Neutrophil (primary cell): ENCODE measurements around the gene PRDM16.

Experiments
- H3K27ac ChIP-seq: fragments of 200-600 bp; sonication (generic); 2 replicates; pipeline ENCODE4 v1.5.1; 2016; ENCODE audit warnings: mild to moderate bottlenecking, moderate library complexity
- H3K27me3 ChIP-seq: fragments of 200-600 bp; sonication (generic); 2 replicates; pipeline ENCODE4 v1.6.0; 2016; ENCODE audit warnings: mild to moderate bottlenecking
- H3K36me3 ChIP-seq: fragments of 200-600 bp; sonication (generic); 2 replicates; pipeline ENCODE4 v1.5.1; 2017
- H3K4me1 ChIP-seq, 2 experiments: fragments of 200-600 bp in 1 of 2; sonication (generic) in 1 of 2; 1 replicate in 1 of 2; 2 replicates in 1 of 2; pipeline versions ENCODE4 v1.5.1 to v1.6.1; 2013 to 2016; ENCODE audit warnings: low read depth in 1 of 2, low read length in 1 of 2, mild to moderate bottlenecking in 1 of 2, moderate library complexity in 1 of 2; ENCODE audit not compliant: control insufficient read depth in 1 of 2, insufficient read depth in 1 of 2
- H3K4me3 ChIP-seq, 2 experiments: fragments of 200-600 bp in 1 of 2; sonication (generic) in 1 of 2; 1 replicate in 1 of 2; 2 replicates in 1 of 2; pipeline ENCODE4 v1.5.1; 2013 to 2016; ENCODE audit warnings: low read depth in 1 of 2, low read length in 1 of 2, mild to moderate bottlenecking in 1 of 2, moderate library complexity in 1 of 2
- H3K9me3 ChIP-seq: fragments of 200-600 bp; sonication (generic); 2 replicates; pipeline ENCODE4 v1.5.1; 2016
- TF ChIP-seq, protein P1 (sequence below): fragments of 200-600 bp; sonication (generic); IDR thresholded peaks from 2 replicates; pipeline ENCODE4 v1.5.1; 2016; ENCODE audit warnings: antibody characterized with exemption

PRDM16 gene

DNA sequence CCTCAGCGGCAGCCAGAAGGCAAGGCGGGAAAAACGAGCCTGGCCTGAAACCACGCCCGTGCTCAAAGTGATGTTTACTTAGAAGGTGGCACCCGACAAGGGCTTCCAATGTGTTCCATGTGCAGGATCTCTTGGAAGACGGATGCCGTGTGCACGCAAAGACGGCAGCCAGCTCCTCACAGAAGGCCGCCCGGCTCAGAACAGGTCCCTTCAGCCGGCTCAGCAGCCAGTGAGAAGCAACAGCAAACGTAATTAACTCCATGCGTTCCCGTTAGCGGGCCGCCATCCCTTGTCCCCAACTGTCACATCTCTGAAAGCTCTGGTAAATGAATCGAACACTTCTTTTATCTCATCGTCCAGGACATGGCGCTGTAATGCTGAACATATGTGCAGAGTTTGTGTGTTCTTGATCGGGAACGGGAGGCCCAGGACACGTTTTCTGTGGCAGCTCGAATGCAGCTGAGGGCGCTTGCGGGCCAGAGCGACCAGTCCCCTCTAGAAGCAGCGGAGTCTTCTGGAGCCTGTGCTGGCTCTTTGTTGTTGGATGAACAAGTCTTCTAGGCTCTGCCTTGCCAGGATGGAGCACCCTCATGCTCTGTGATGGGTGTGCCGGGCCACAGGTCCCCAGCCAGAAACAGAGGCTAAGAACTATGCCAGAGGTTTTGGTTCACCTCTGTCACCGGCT lies 290.9 kb downstream of the PRDM16 start:
- H3K4me3 ChIP-seq, result no peak overlapping the region
- no peaks in the 10 kb centered on the region for H3K36me3 ChIP-seq
- TF ChIP-seq, protein P1, sequence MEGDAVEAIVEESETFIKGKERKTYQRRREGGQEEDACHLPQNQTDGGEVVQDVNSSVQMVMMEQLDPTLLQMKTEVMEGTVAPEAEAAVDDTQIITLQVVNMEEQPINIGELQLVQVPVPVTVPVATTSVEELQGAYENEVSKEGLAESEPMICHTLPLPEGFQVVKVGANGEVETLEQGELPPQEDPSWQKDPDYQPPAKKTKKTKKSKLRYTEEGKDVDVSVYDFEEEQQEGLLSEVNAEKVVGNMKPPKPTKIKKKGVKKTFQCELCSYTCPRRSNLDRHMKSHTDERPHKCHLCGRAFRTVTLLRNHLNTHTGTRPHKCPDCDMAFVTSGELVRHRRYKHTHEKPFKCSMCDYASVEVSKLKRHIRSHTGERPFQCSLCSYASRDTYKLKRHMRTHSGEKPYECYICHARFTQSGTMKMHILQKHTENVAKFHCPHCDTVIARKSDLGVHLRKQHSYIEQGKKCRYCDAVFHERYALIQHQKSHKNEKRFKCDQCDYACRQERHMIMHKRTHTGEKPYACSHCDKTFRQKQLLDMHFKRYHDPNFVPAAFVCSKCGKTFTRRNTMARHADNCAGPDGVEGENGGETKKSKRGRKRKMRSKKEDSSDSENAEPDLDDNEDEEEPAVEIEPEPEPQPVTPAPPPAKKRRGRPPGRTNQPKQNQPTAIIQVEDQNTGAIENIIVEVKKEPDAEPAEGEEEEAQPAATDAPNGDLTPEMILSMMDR, result no peak
- no peak overlapping the region for H3K27ac ChIP-seq
- H3K9me3 ChIP-seq, result no peaks in the 10 kb centered on the region
- peaks cover 10% of the 10 kb centered on the region for H3K27me3 ChIP-seq
- H3K4me1 ChIP-seq, result no peaks in the 10 kb centered on the region

DNA sequence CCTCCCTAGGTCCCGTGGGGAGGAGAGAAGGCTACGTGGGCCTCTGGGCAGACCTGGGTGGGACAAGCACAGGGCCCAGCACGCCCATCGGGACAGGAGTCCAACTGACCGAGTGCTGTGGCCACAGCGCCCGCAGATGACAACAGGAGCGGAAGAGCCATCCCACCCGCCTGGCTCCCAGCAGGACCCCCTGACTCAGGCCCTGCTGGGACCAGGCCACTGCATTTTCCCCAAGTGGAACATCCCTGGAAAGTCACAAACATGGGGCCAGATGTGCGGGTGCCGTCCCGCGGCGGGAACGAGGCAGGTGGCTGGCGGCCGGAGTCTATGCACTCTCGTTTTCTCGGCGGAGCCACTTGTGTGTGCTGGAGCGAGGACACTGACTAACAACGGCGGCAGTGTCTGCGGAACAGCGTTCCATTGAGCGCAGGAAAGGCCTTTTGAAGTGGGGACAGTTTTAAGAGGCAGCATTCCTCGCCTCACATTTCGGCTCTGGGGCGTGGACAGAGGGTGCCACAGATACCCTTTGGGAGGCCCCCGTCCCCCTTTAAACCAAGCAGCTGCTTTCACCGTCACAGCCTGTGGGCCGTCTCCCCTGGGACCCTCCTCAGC lies 291.7 kb downstream of the PRDM16 start:
- peaks cover 19% of the 10 kb centered on the region for H3K27me3 ChIP-seq

DNA sequence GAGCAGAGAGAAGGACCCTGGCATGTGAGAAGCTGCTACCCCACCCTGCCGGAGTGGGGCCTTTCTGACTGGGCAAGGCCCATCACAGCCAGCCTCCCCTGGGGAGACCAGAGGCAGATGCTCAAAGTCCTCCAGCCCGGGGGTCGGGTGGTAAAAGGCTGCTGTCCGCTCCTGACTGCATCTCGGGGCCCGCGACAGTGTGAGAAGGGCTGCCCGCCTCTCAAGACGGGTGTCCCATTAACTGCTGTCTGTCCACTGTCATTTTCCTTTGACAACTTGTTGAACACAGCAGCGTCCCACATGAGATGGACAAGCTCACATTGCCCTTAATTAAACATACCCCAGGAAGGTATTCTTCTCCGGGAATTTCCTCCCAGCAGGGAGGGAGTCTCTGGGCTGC lies 294.0 kb downstream of the PRDM16 start:
- TF ChIP-seq, protein P1, result no peak
- H3K4me3 ChIP-seq, result no peak overlapping the region

More for the DNA sequence above, 291.7 kb downstream of the PRDM16 start:
- H3K27ac ChIP-seq, result no peak overlapping the region
- TF ChIP-seq, protein P1, result no peak
- no peak overlapping the region for H3K4me3 ChIP-seq
- H3K9me3 ChIP-seq, result no peaks in the 10 kb centered on the region
- no peaks in the 10 kb centered on the region for H3K36me3 ChIP-seq
- H3K4me1 ChIP-seq, result no peaks in the 10 kb centered on the region

DNA sequence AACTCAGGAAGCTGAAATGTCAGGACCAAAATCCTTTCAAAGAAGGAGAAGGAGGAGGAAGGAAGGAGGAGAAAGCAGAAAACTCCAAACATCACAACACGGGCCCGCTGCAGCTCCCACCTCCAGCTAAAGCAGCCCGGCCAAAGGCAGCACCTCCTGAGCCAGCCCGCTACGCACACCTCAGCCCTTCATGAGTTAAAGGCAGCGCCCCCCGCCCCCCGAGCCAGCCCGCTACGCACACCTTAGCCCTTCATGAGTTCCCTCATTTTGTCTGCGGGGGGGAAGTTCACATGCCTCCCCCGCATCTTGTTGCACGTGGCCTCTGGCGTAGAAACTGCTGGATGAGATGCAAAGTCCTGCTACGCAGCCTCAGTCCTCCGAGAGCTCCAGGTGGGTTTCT lies 294.8 kb downstream of the PRDM16 start:
- Histone ChIP-seq H3K27me3 (peaks cover 46% of the 10 kb centered on the region), H3K36me3 (no peaks in the 10 kb centered on the region), H3K4me1 (no peaks in the 10 kb centered on the region), H3K27ac (no peak overlapping the region), H3K9me3 (no peaks in the 10 kb centered on the region), H3K4me3 (no peak overlapping the region)
- TF ChIP-seq, protein P1, result no peak

More for the DNA sequence above, 294.0 kb downstream of the PRDM16 start:
- Histone ChIP-seq H3K9me3 (no peaks in the 10 kb centered on the region), H3K27me3 (peaks cover 41% of the 10 kb centered on the region), H3K27ac (no peak overlapping the region), H3K4me1 (no peaks in the 10 kb centered on the region), H3K36me3 (no peaks in the 10 kb centered on the region)

DNA sequence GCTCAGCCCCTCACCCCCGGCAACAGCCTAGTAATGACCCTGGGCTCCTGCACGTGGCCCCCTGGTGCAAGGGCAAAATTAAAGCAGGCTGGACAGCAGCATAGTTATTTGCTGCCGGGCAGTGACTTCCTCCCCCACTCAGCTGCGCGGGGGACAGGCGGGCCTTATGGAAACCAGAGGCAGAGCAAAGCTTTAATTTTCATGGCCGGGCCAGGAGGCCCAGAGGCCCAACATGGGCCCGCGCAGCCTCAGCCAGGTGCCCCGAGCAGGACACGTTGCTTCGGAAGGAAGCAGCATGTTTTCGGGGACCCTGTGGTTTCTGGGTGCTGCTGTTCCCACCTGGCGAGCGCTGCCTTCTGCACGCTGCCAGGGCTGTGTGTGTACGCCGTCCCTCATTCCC lies 295.5 kb downstream of the PRDM16 start:
- no peaks in the 10 kb centered on the region for H3K4me1 ChIP-seq
- H3K36me3 ChIP-seq, result no peaks in the 10 kb centered on the region
- TF ChIP-seq, protein P1, result no peak
- no peaks in the 10 kb centered on the region for H3K9me3 ChIP-seq
- H3K4me3 ChIP-seq, result no peak overlapping the region
- peaks cover 46% of the 10 kb centered on the region for H3K27me3 ChIP-seq
- no peak overlapping the region for H3K27ac ChIP-seq
